Measurements from ENCODE around the gene EML4.

DNA sequence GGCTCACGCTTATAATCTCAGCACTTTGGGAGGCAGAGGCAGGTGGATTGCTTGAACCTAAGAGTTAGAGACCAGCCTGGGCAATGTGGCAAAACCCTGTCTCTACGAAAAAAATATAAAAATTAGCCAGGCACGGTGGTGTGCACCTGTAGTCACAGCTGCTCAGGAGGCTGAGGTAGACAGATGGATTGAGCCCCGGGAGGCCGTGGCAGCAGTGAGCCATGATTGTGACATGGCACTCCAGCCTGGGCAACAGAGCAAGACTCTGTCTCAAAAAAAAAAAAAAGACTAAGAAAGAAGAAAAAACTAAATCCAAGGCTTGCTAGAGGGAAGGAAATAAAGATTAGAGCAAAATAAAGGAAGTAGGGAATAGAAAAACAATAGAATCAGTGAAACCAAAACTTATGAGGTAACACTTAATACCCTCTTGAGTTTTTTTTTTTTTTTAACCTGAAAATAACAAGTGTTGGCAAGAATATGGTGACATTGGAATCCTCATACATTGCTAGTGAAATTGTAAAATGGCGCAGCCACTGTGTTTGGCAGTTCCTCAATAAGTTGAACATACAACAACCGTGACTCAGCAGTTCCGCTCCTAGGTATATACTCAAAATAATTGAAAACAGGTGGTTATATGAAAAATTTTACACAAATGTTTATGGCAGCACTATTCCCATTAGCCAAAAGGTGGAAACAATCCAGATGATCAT lies 85.2 kb downstream of the EML4 start:
- TF ChIP-seq, protein P1, sequence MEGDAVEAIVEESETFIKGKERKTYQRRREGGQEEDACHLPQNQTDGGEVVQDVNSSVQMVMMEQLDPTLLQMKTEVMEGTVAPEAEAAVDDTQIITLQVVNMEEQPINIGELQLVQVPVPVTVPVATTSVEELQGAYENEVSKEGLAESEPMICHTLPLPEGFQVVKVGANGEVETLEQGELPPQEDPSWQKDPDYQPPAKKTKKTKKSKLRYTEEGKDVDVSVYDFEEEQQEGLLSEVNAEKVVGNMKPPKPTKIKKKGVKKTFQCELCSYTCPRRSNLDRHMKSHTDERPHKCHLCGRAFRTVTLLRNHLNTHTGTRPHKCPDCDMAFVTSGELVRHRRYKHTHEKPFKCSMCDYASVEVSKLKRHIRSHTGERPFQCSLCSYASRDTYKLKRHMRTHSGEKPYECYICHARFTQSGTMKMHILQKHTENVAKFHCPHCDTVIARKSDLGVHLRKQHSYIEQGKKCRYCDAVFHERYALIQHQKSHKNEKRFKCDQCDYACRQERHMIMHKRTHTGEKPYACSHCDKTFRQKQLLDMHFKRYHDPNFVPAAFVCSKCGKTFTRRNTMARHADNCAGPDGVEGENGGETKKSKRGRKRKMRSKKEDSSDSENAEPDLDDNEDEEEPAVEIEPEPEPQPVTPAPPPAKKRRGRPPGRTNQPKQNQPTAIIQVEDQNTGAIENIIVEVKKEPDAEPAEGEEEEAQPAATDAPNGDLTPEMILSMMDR (IDR thresholded peaks at IDR 0.05): no peak
- TF ChIP-seq EP300 (IDR thresholded peaks at IDR 0.05) (no peak), POLR2A (IDR thresholded peaks at IDR 0.05) (no peak)

All from tibial nerve (tissue), 4 donors.